Measurements from ENCODE around the gene YDJC.
A peak's percentile ranks its signal among the peaks of the same experiment; 100 is the strongest.
"Not testable (repeated sequence)": the region's sequence is repeated elsewhere in the genome, so short reads cannot be mapped to it uniquely, and the experiment has no call there.

YDJC gene, protein sequence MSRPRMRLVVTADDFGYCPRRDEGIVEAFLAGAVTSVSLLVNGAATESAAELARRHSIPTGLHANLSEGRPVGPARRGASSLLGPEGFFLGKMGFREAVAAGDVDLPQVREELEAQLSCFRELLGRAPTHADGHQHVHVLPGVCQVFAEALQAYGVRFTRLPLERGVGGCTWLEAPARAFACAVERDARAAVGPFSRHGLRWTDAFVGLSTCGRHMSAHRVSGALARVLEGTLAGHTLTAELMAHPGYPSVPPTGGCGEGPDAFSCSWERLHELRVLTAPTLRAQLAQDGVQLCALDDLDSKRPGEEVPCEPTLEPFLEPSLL

DNA sequence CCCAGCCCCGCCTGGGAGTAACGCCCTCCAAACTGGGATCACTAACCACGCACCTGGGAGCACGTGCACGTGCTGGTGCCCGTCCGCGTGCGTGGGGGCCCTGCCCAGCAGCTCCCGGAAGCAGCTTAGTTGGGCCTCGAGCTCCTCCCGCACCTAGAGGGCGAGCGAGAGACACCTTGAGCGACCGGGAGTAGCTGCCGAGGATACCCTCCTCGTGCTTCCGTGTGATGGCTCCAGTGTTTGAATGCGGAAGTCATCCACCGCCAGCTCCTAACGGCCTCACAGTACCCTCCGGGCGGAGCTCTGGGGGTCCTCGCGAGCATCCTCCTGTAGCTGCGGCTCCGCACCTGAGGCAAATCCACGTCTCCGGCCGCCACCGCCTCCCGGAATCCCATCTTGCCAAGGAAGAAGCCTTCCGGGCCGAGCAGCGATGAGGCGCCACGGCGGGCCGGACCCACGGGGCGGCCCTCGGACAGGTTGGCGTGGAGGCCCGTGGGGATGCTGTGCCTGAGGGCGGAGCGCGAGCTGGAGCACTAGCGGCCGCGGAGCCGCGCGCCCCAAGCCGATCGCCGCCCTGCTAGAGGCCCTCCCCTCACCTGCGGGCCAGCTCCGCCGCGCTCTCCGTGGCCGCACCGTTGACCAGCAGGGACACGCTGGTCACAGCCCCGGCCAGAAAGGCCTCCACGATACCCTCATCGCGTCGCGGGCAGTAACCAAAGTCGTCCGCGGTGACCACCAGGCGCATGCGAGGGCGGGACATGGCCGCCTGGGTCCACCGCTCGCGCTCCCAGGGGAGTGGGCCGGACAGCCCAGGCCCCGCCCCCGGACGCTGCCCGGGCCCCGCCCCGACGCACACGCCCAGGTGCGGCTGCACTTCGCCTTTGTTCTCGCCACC is at the start of gene YDJC:
Gene YDJC (minus strand): TSS at position 768 of the 895 bp plus-strand sequence. CDS start 8 bp downstream, at position 760.
- peak; percentile 91 for DNase-seq

DNA sequence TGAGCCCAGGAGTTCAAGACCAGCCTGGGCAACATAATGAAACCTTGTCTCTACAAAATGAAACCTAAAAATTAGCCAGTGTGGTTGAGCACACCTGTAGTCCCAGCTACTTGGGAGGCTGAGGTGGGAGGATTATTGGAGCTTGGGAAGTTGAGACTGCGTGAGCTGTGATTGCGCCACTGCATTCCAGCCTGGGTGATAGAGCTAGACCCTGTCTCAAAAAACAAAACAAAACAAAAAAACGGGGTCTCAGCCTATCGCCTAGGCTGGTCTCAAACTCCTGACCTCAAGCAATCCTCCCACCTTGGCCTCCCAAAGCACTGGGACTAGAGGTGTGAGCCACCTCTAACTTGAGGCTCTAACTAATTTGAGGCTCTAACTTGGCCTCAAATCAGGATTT is 49.6 kb upstream of the YDJC start:
- DNase-seq = no peak

DNA sequence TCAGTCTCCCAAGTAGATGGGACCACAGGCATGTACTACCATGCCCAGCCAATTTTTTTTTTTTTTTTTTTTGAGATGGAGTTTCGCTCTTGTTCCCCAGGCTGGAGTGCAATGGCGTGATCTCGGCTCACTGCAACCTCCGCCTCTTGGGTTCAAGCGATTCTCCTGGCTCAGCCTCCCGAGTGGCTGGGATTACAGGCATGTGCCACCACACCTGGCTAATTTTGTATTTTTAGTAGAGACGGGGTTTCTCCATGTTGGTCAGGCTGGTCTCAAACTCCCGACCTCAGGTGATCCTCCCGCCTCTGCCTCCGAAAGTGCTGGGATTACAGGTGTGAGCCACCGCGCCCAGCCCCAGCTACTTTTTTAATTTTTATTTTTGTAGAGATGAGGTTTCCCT is 49.0 kb upstream of the YDJC start:
- not testable (repeated sequence) for DNase-seq

DNA sequence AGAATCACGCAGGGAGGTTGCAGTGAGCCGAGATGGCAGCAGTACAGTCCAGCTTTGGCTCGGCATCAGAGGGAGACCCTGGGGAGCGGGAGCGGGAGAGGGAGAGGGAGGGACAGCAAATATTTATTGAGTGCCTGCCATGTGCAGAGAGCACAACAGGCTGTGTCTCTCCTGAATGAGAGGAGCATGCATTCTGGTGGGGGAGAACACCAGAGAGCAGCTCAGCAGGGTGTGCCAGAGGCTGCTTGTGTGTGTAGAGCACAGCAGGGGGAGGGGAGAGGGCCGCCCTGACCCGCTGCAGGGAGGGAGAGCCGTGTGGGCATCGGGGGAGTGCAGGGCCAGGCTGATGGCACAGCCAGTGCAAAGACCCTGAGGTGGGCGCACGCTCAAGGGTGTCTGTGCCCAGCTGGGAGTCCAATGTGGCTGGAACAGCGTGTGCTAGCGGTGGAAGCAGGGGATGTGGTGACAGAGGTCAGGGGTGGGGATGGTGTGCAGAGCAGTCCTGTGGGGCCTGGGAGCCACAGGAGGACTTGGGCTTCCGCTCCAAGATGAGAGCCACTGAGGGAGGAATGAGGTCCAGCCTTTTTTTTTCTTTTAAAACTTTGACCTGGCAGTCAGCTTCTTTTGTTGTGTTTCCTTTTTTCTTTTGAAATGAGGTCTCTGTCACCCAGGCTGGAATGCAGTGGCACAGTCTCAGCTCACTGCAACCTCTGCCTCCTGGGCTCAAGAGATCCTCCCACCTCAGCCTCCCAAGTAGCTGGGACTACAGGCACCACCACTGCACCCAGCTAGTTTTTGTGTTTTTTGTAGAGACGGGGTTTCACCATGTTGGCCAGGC is 48.0 kb upstream of the YDJC start:
- DNase-seq = peak; percentile 84

DNA sequence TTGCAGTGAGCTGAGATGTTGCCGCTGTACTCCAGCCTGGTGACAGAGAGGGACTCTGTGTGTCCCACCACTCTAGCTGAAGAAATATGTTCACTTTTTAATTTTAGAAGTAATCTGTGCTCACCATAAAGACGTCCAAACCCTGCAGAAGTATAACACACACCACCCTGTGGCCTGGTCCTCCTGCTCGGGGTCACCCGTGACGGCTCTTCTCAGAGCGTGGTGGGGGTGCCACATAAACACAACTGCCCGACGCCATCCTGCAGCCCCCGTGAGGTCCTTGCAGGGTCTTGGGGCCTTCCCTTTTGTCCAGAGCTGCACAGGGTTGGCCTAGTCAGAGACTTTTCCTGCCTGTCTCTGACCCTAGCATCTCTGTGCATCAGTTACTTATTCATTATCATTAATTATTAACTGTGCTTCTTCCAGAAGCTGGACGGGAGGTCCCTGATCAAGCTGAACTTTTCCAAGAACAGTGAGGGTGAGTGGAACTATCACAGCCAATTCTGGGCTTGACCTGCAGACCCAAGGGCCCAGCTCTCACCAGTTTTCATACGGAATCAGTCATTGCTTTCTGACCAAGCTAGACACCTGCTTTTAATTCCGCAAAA is 44.9 kb upstream of the YDJC start:
- no peak for DNase-seq

DNA sequence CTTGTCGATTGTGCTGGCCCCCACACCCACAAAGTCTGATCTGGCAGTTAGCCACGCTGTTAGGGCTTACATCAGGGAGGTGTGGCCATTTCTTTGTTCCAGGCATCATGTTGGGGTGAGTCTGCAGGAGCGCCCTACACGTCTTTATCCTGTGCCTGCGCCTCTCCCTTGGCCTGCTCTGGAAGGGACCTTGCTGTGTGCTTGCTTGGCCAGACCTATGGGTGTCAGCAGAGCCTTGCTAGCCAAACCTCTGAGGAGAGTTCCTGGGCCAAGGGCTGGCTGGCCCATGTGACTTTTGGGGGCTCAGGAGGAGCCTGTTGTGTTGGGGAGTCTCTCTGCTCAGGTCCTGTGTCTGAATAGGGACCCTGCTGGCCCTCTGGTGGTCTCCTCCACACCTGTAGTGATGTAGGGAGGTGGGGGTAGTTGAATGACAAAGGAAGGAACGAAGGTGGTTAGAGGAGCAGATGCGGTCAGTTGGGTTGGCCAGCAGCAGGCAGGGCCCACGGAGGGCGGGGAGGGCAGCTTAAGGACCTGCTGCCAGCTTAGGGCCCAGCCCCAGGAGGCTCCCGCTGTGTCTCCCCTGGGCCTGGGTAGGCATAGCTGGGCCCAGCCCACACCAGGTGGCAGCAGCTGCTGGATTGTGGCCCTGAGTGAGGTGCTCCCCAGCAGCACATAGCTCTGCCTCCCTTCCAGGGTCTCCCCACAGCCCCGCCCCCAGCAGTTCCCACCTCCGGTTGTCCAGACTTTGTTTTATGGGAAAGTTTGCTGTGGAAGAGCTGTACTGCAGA is 43.9 kb upstream of the YDJC start:
- no peak for DNase-seq

DNA sequence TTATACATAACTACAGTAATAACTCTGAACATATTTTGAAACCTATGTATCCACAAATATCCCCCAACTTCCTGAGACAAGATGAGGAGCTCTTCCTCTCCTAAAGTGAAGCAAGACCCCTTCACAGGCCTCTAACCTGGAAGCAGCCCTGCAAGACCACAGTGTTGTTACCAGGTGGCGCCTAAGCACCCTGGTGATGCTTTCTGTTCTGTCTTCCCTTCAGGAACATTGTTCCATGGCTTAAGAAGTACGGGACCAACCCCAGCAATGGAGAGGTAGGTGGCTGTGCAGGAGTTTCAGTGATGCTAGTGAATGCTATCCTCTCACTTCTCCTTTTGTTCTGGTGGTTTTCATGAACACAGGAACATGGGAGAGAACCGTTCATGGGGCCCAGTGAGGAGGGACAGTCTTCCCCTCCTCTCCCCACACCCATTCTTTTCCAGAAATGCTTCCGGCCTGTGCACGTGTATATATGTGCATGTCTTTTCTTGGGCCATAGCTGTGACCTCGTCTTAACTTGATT is 42.3 kb upstream of the YDJC start:
- DNase-seq = no peak

DNA sequence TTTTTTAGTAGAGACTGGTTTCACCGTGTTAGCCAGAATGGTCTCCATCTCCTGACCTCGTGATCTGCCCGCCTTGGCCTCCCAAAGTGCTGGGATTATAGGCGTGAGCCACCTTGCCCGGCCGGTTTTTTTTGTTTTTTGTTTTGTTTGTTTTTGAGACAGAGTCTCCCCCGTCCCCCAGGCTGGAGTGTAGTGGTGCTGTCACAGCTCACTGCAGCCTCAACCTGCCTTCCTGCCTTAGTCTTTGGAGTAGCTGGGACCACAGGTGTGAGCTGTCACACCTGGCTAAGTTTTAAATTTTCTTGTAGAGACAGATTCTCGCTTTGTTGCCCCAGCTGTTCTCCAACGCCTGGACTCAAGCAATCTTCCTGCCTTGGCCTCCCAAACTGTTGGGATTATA is 39.2 kb upstream of the YDJC start:
- no peak for DNase-seq

DNA sequence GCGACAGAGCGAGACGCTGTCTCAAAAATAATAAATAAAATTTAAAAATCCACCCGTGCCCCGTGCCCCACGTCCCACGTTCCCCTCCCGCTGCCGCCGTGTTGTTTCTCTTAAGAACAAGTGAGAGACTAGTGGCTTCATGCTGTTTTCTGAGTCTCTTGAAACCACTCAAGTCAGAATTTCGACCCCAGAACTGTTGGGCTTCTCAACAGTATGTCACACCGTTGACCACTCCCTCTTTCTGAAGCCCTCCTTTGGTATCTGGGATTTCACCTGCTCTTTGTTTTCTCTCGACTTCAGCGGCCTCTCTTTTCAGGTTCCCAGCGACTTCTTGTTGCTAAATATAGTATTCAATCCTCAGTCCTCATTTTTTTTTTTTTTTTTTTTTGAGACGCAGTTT is 37.0 kb upstream of the YDJC start:
- no peak for DNase-seq

DNA sequence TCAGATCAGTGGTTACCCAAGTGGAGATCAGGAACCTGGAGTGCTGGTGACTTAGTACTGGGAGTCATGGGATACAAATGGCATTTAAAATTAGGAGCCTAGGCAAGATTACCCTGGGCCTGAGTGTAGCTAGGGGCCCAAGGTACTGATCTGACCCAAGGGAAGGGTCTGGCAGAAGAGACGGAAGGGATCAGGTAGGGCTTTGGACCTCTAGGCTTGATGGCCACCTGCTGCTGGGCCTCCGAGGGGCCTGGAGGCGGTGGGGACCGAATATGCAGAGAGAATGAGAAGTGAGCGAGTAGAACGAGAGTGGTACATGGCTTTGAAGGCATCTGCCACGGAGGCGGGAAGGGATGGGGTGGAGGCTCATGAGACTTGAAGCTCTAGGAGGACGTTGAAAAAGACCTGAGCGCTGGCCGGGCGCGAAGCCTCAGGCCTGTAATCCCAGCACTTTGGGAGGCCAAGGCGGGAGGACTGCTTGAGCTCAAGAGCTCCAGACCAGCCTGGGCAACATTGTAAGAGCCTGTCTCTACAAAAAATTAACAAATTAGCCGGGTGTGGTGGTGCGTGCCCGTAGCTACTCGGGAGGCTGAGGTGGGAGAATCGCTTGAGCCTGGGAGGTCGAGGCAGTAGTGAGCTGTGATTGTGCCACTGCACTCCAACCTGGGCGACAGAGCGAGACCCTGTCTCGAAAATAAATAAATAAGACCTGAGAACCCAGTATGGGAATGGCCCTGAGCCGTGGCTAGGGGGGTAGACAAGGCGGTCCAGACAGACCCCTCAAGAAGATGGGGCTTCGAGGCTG is 35.4 kb upstream of the YDJC start:
- DNase-seq = no peak

DNA sequence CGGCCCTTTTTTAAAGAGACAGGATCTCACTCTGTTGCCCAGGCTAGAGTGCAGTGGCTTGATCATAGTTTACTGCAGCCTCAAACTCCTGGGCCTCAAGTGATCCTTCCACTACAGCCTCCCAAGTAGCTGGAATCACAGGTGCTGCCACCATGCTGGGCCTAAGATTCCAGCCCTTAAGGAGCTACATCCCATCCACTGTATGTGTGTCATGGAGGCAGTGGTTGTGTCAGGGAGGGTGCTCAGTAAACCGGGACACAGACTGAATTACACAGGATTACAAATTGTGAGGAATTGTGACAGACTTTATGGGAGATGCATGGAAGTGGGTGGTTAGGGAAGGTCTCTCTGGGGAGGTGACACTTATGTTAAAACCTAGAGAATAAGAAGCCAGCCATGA is 33.9 kb upstream of the YDJC start:
- no peak for DNase-seq

DNA sequence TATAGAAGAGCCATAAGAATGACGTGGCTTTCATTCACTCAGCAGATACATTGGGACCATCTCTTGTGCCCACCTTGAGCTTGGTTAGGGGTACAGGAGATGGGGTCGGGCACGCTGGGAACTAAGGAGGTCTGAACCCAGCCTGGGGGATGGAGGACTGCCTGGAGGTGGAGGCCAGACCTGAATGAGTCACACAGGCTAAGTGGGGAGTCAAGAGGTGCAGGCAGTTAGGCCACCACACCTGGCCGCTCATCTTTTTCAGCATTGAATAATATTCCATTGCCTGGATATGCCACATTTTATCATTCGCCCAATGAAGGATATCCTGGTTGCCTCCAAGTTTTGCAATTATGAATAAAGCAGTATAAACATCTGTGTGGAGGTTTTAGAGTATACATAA is 32.2 kb upstream of the YDJC start:
- no peak for DNase-seq

DNA sequence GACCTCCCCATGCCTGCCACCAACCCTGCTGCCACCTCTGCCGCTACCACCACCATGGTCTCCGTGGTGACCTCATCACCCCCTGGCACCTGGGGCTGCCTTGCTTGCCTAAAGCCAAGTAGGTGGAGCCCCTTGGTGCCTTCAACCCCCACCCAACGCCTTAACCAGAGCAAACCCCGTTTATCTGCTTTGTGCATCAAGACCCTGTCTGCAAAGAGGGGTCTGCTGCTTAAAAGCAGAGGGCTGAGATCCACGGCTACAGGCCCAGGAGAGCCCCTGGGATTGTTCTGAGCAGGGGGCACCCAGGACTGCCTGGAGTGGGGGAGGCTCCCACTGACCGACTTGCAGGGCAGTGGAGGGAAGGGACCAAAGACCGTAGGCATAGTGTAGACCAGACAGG is 31.1 kb upstream of the YDJC start:
- no peak for DNase-seq

DNA sequence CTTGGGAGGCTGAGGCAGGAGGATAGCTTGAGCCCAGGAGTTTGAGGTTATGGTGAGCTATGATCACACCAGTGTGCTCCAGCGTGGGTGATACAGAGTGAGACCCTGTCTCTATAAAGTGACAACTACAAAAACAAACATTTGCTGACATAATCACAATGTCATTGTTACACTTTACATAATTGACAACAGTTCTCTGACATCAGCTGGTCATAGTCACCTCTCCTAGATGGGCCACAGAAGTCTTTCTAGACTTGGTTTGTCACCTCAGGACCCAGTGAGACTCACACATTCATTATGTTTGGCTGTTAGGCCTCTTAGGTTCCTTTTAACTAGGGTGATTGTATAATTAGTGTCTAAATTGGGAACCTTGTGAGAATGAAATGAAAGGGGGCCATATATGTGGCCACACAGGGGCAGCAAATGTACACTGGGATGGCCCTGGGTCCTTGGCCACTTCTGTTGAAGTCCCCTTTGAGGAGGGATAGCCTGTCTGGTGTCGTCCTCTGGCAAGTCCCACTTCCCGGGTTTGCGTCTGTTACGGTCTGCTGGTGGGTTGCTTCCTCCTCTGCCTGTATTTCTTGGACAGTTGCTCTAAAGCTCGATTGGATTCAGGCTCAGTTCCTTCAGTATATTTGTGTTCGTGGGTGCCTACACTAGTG is 30.2 kb upstream of the YDJC start:
- no peak for DNase-seq

DNA sequence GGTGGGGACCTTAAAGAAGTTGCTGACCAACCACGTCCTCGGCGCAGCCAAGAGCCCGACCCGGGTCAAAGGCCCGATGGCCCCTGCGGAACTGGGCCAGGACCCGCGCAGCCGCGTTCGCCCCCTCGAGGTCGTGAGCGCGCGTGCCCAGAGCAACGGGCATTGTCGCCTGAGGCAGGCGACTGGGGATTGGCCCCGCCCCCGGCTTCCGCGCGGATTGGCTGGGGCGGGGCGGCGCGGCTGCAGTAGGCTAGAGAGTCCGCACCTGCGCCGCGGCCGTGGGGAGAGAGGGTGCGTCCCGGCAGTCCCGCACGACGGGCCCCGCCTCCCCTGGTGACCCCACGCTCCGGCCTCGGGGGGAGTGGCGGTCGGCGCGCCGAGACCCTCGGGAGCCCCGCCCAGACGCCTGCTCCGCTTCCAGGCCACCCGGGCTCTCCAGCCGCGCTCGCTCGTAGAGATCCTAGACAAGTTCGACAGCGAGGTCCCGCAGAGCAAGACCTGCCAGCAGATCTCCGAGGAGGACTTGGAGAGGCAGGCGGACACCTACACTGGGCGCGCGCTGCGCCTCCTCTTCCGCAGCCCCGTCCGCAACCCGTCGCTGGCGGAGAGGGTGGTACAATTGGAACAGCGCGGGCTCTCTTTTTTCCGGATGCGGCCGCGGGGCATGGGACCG is 27.7 kb upstream of the YDJC start:
- DNase-seq = peak; percentile 89

DNA sequence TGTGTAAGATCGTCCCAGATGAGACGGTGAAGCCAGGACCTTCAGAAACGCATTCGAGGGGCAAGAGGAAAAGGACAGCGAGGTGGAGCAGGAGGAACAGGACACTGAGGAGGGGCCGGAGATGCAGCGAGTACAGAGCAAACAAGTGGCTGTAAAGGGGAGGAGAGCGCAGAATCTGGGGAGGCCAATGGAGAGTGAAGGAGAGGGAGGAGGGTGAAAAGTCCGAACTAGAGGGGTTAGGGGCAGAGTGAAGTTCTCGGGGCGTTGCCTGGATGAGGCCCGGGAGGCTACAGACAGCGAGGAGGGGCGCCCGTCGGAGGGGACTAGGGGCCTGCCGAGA is 27.2 kb upstream of the YDJC start:
- no peak for DNase-seq

DNA sequence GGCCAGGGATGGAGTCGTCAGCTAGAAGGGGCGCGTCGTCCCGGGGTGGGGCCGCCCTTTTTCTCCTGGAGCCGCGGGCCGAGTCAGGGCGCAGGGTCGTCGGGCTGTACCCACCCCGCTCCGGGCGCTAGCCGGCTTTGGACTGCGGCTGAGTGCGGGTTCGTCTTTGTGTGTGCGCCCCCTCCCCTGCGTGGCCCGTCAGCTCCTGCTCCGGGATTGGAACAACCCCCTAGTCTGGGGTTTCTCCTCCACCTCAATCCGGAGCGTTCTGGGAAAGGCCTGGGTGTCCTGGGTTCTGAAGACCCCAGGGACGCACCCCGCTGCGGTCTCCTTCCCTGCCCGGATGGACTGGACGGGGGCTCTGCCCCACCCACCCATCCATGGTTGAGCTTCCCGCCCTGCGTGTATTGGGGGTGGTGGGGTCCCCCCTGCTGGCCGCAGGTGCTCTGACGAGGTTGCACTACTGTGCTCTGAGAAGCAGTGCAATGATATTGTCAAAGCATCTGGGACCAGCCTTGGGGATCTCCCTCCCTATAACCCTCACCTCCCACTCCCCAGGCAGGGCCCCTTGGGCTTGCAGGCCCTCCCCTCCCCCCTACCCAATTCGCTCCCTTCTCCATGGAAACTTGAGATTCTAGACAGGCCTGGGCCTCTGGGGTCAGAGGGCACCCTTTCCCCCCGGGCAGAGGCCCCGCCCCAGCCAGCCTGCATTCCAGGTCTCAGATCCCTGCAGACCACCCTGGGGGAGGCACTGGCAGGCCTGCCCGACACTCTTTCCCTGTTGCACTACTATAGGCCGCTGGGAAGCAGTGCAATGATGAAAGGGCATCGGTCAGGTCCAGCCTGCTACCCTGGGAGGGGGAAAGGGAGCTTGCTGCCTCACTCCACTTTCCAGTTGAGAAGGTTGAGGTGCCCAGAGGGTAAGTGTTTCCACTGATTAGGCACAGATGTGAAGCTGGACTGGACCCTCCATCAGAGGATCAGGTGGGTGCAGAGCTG is 23.0 kb upstream of the YDJC start:
- peak; percentile 16 for DNase-seq

DNA sequence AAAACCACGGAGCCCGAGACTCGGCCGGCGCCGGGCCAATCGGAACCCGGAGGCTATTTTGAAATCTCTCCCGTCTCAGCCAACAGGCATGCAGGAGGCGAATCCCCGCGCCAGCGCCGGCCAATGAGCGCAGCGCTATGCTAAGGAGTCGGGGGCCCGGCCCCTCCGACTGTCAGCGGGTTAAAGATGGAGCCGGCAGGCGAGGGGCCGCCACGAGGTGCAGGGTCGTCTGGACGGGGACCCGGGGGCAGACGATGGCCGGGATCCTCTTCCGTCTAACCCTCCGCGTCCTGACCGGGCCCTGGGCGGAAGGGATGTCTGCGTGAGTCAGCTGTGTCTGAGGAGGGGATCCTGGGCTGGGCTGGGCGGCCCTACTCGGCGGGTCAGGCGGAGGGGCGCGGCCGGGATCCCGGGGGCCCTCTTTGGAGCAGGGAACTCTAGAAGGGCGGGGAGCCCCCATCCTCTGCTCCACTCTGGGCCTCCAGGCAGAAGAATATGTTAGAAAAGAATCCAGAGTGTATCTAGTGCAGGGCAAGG is 22.3 kb upstream of the YDJC start:
- DNase-seq = peak; percentile 93

Measured in COR-L47 (cell line).